Stimulated activated CD4-positive, alpha-beta T cell treated with anti-CD3 and anti-CD28 coated beads, Interleukin-4, amount 100 ng/mL, for 24 hours (primary cell): ENCODE measurements around the gene PIK3CA.

ENCODE experiments used
- DNase-seq: peaks from one replicate; pipeline ENCODE4 v3.0.0-alpha.2; 2020

The PIK3CA gene

GRCh38 chr3:179158336-179159039, 10.3 kb downstream of the PIK3CA start:
- no peak for DNase-seq

DNA sequence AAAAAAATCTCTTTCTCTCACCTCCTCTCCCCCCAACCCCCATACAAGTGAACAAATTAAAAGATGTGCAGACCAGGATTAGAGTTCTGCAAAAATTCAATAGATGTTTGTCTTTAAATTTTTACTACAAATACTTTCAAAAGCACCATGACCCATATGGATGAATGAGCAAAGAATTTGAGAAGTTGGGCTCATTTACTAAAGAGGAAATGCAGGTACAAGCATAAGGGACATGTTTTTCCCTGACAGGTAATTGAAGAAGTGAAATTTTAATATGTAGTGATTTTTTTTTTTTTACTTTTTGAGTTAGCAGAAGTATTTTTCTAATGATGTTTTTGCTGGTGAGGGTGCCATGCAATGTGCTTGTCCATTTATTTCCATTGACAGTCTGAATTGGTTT, 15.3 kb downstream of the PIK3CA start:
- no peak for DNase-seq

DNA sequence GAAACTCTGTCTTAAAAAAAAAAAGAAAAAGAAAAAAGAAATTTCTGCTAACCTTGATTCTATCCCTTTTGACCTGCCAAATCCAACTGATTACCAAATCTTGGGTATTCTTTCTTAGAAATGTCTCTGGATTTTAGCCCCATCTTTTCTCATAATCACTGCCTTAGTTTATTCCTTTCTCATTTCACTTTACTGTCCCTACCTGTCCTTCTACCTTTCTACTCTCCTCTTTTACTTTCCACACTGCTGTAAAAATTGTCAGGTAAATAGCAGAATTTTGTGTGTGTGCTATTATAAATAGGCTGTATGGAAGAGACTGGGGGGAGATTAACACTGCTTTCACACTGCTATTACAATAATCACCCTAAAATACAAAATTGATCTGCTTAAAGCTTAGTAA, 16.7 kb downstream of the PIK3CA start:
- no peak for DNase-seq

- DNase-seq, result no peak
Measured at GRCh38 chr3:179166561-179167201, 18.5 kb downstream of the PIK3CA start.

DNA sequence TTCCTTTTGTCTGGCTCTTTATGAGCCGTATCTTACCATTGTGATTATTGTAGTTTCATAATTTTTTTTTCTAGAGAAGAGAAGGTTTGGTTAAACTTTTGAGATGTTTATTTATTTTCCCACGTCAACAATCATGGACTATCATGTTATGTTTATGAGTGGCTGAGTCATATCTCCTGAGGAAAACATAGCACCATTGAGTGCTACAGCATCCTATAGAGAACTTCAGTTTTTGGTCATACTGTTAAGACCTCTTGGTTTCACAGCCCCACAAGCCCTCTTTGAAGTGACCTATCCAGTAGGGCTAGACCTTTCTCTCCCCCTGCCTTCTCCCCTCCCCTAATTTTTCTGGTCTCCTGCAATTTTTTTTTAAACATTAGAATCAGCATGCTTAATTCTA, 20.8 kb downstream of the PIK3CA start:
- no peak for DNase-seq

DNA sequence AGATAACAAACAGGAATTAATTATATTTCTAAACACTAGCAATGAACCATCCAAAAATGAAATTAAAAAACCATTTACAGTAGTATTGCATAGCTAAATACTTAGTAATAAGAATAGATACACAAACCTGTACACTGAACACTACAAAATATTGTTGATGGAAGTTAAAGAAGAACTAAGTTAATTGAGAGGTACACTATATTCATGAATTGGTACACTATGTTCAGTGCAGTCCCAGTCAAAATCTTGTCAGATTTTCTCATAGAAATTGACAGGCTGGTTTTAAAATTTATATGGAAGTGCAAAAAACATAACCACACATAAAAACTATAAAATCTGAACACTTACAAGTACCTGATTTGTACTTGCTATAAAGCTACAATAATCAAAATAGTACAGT, 24.4 kb downstream of the PIK3CA start:
- no peak for DNase-seq

DNA sequence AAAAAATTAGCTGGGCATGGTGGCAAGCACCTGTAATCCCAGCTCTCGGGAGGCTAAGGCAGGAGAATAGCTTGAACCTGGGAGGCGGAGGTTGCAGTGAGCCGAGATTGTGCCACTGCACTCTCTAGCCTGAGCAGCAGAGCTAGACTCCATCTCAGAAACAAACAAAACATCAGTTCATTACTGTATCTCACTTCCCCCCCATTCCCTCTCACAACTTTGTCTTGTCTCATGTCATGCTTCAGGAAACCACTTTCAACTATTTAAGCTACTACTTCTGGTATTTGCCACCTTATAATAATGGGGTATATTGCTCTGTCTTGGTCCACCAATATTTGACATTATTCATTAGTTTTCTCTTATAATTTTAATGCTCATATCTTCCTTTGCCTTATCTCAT, 26.2 kb downstream of the PIK3CA start:
- DNase-seq, result no peak

GRCh38 chr3:179174898-179175297, 26.7 kb downstream of the PIK3CA start:
- DNase-seq, result no peak

DNA sequence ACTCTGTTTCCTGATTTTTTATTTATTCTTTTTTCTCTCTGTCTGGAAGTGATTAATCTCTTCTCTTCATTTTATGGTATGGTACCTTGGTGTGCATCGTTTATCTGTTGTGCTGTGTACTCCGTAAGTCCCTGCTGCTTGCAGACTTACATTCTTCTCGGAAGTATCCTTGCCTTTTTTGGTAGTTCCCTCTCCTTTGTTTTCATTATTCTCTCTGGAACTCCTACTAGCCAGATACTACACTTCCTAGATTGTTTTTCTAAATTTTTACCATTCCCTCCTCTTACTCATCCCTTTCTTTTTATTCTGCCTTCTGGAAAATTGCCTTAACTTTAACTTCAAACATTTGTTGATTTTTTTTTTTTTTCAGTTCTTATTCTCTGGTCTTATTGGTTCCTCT, 27.2 kb downstream of the PIK3CA start:
- DNase-seq, result no peak

- no peak for DNase-seq
Measured at GRCh38 chr3:179177611-179178010, 29.5 kb downstream of the PIK3CA start.

DNA sequence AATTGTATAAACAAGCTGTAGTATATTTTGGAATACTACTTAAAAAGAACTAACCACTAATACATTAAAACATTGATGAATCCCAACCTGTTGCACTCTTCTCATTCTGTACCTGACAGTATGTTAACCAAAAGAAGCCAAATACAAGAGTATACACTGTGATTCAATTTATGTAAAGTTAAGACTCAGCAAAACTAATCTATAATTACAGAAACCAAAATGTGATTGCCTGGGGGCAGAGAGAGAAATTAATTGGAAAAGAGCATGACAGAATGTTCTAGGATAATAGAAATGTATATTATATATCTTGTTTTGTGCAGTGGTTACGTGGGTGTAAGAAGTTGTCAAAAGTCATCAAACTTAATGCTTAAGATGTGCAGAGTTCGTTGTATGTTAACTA, 31.1 kb downstream of the PIK3CA start:
- DNase-seq, result no peak

GRCh38 chr3:179179979-179180759, 32.0 kb downstream of the PIK3CA start:
- no peak for DNase-seq

DNA sequence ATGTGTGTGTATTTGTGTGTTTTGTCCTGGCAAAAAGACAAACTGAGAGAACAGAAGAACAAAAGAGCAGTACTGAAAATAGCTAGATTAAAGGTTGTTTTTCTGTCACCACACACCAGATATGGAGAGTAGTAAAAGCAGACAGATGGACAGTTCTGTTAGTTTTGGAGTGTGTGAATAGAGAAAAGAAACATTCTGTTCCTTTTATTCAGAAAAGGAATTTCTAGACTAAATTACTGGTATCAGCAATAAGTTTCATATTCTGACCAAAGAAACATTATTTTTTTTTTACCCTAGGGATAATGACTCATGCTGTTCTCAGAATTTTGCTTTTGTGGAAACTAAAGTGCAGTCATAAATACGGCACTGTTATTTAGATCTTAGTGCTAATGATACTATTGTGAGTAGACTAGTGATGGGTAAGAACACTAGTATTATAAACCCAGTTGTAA, 32.9 kb downstream of the PIK3CA start:
- no peak for DNase-seq

GRCh38 chr3:179181993-179182551, 33.9 kb downstream of the PIK3CA start:
- DNase-seq, result peak; percentile 10

GRCh38 chr3:179182902-179183301, 34.7 kb downstream of the PIK3CA start:
- DNase-seq, result no peak

GRCh38 chr3:179184826-179185225, 36.7 kb downstream of the PIK3CA start:
- DNase-seq, result no peak

DNA sequence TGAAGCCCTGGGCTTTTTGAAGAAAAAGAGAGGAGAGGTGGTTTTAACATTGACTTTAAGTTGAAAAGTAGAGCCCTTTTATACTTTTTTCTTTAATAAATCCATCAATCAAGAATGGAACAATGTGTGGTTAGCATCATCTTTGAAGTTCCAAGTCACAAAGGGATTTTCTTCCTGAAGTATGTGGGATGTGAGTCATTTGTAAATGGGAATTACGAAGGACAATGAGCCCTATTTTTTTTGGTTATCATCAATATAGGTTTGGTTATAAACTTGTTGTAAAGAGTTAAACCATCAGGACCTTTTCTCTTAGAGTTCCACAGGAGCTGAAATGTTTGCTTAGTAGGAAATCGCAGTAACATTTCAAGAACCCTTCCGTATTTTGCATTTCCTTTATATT, 38.3 kb downstream of the PIK3CA start:
- DNase-seq, result no peak

DNA sequence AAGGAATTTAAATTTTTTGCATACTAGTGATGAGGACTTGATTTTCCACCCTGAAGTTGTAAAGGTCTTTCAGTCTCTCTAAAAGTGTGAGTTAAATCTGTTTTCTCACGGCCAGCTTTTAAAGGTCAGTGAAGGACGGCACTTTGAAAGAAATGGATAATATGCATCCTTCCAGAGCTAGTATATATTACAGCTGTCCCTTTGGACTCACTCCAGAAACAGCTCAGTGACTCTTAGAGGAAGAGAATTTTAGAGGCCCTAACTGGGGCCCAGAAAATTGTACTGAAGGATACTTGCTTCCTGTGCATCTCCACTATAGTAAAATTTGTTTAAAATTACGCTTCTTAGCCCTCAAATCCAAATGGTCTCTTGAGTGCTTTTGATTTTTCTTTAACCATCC, 41.6 kb downstream of the PIK3CA start:
- no peak for DNase-seq

GRCh38 chr3:179190581-179190980, 42.4 kb downstream of the PIK3CA start:
- DNase-seq, result no peak

DNA sequence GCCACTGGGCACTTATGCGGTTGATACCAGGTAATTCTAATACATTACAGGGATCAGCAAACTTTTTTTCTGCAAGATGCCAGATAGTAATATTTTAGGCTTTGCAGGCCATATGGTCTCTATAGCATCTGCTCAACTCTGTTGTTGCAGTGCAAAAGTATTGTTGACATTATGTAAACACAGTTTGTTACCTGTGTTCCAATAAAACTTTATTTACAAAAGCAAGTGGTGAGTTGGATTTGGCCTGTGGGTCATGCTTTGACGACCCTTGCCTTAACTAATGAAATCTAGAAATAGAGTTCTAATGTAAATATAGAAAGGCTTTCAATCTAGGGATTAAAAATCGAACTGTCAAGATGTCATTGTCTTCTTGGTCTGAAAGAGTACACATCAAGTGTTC, 44.4 kb downstream of the PIK3CA start:
- DNase-seq, result no peak

- no peak for DNase-seq
Measured at GRCh38 chr3:179194931-179195330, 46.8 kb downstream of the PIK3CA start.

GRCh38 chr3:179196098-179196497, 47.9 kb downstream of the PIK3CA start:
- no peak for DNase-seq

DNA sequence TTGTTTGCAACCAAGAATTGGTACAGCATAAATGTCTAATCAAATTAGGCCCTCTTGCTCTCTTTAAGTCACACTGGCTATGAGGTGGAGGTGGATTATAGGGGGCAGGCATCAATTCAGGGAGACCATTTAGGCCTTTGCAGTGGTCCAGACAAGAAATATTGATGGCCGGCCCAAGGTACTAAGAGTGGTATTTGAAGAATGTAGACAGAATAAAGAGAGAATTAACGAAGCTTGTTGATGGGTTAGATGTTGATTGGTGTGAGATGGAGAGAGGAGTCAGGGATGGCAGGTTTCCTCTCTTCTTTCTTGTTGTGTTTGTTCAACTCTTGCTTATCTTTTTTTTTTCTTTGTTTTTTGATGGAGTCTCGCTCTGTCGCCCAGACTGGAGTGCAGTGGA, 48.5 kb downstream of the PIK3CA start:
- DNase-seq, result no peak

- DNase-seq, result no peak
Measured at GRCh38 chr3:179200790-179201189, 52.6 kb downstream of the PIK3CA start.
